HCT116 (cell line): ENCODE results near the gene THSD7B.

Source experiments
- CBX3 ChIP-seq: IDR thresholded peaks from 2 replicates; pipeline ENCODE4 v1.6.1; 2012; ENCODE audit warnings: low read depth
- CTCF ChIP-seq, 3 experiments: fragments of 200-600 bp in 1 of 3; sonication (generic) in 1 of 3; IDR thresholded peaks in 2 of 3; conservative IDR thresholded peaks in 1 of 3; 2 replicates each; pipeline ENCODE4 v1.5.1; 2012 to 2017; ENCODE audit warnings: low read depth in 2 of 3, low read length in 2 of 3, antibody characterized with exemption in 1 of 3, borderline replicate concordance in 1 of 3, control low read depth in 1 of 3, mild to moderate bottlenecking in 1 of 3, mixed read lengths in 1 of 3, mixed run types in 1 of 3, moderate library complexity in 1 of 3; ENCODE audit not compliant: insufficient read depth in 1 of 3
- EGR1 ChIP-seq: IDR thresholded peaks from 2 replicates; pipeline ENCODE4 v1.6.1; 2012; ENCODE audit warnings: low read depth
- EZH2 ChIP-seq: fragments of 200-600 bp; sonication (generic); IDR thresholded peaks from 2 replicates; pipeline ENCODE4 v1.6.1; 2017; ENCODE audit warnings: antibody characterized with exemption, mixed run types
- EZH2phosphoT487 ChIP-seq: fragments of 200-600 bp; IDR thresholded peaks from 2 replicates; pipeline ENCODE4 v1.6.1; 2018; ENCODE audit warnings: antibody characterized with exemption, borderline replicate concordance
- POLR2A ChIP-seq: IDR thresholded peaks from 2 replicates; pipeline ENCODE4 v1.7.0; 2011; ENCODE audit warnings: borderline replicate concordance; ENCODE audit not compliant: insufficient read depth, insufficient read length; ENCODE audit errors: extremely low read depth
- POLR2AphosphoS5 ChIP-seq: IDR thresholded peaks from 2 replicates; pipeline ENCODE4 v1.6.1; 2011; ENCODE audit warnings: mild to moderate bottlenecking, low read depth, low read length, moderate library complexity
- REST ChIP-seq: IDR thresholded peaks from 2 replicates; pipeline ENCODE4 v1.6.1; 2012; ENCODE audit warnings: low read depth
- SIN3A ChIP-seq: IDR thresholded peaks from 2 replicates; pipeline ENCODE4 v1.6.1; 2012; ENCODE audit warnings: low read depth
- YY1 ChIP-seq: IDR thresholded peaks from 2 replicates; pipeline ENCODE4 v1.6.1; 2011; ENCODE audit warnings: low read length, low read depth, moderate library complexity, mild to moderate bottlenecking; ENCODE audit not compliant: insufficient replicate concordance; ENCODE audit errors: extremely low read depth
- TF ChIP-seq, protein P1 (sequence below): IDR thresholded peaks from 2 replicates; pipeline ENCODE4 v1.6.1; 2012
- TF ChIP-seq, protein P2 (sequence below): IDR thresholded peaks from 2 replicates; pipeline ENCODE4 v1.6.1; 2012

GRCh38 chr2:137675584-137676327 lies 910.4 kb downstream of the THSD7B start:
- TF ChIP-seq POLR2A (no peak), SIN3A (no peak), EZH2 (no peak), CTCF (IDR thresholded peaks at IDR 0.05 in 2 of 3, conservative IDR thresholded peaks at IDR 0.05 in 1 of 3; ENCODE audit: borderline replicate concordance in 1 of 3, insufficient read depth in 1 of 3, low read depth in 2 of 3, low read length in 2 of 3) (no peak), CBX3 (no peak), REST (no peak), YY1 (no peak), POLR2AphosphoS5 (no peak), EZH2phosphoT487 (no peak), EGR1 (no peak)
- TF ChIP-seq, protein P1, sequence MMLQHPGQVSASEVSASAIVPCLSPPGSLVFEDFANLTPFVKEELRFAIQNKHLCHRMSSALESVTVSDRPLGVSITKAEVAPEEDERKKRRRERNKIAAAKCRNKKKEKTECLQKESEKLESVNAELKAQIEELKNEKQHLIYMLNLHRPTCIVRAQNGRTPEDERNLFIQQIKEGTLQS: no peak
- TF ChIP-seq, protein P2, sequence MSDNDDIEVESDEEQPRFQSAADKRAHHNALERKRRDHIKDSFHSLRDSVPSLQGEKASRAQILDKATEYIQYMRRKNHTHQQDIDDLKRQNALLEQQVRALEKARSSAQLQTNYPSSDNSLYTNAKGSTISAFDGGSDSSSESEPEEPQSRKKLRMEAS: no peak
